SK-N-SH treated with all-trans-retinoic acid at 6 μM for 48 hours (cell line): ENCODE results near the gene KCNS1.
A peak's percentile ranks its signal among the peaks of the same experiment; 100 is the strongest.

ENCODE experiments used
- ATAC-seq: fragments of 200-7000 bp; cut with Tn5 transposase; 3 replicates; pipeline ENCODE4 v1.9.1; 2020; ENCODE audit warnings: mild to moderate bottlenecking, moderate library complexity
- ARNTL ChIP-seq: fragments of 450-650 bp; formaldehyde crosslinking; IDR thresholded peaks from 2 replicates; pipeline ENCODE4 v1.5.0; 2020; ENCODE audit warnings: low read depth, mild to moderate bottlenecking, moderate library complexity, borderline replicate concordance
- BACH2 ChIP-seq: fragments of 250-450 bp; sonication (Bioruptor Pico); IDR thresholded peaks from 2 replicates; pipeline ENCODE4 v1.9.0; 2021; ENCODE audit warnings: mild to moderate bottlenecking, borderline replicate concordance
- ESRRG ChIP-seq: fragments of 250-450 bp; sonication (Bioruptor Pico); IDR thresholded peaks from 2 replicates; pipeline ENCODE4 v1.6.1; 2021; ENCODE audit warnings: mild to moderate bottlenecking
- GLIS3 ChIP-seq: fragments of 250-450 bp; sonication (Bioruptor Pico); IDR thresholded peaks from 2 replicates; pipeline ENCODE4 v1.5.0; 2020; ENCODE audit warnings: mild to moderate bottlenecking, moderate library complexity
- ISL1 ChIP-seq: fragments of 250-450 bp; sonication (Bioruptor Pico); IDR thresholded peaks from 2 replicates; pipeline ENCODE4 v2.1.2; 2022; ENCODE audit warnings: mild to moderate bottlenecking, moderate library complexity
- OSR1 ChIP-seq: fragments of 250-450 bp; sonication (Bioruptor Pico); IDR thresholded peaks from 2 replicates; pipeline ENCODE4 v1.8.0; 2022; ENCODE audit warnings: moderate library complexity, mild to moderate bottlenecking, inconsistent platforms
- PPARA ChIP-seq: fragments of 250-450 bp; sonication (Bioruptor Pico); IDR thresholded peaks from 2 replicates; pipeline ENCODE4 v1.5.0; 2020; ENCODE audit warnings: mild to moderate bottlenecking, borderline replicate concordance
- RARB ChIP-seq: fragments of 250-450 bp; sonication (Bioruptor Pico); IDR thresholded peaks from 2 replicates; pipeline ENCODE4 v1.8.0; 2021; ENCODE audit warnings: mild to moderate bottlenecking, moderate library complexity
- SNAI2 ChIP-seq: fragments of 250-450 bp; sonication (Bioruptor Pico); IDR thresholded peaks from 2 replicates; pipeline ENCODE4 v1.5.0; 2020; ENCODE audit warnings: mild to moderate bottlenecking, moderate library complexity
- TCF4 ChIP-seq: fragments of 250-450 bp; sonication (Bioruptor Pico); IDR thresholded peaks from 2 replicates; pipeline ENCODE4 v1.8.0; 2021; ENCODE audit warnings: mild to moderate bottlenecking, moderate library complexity, borderline replicate concordance
- TOX ChIP-seq: fragments of 250-450 bp; sonication (Bioruptor Pico); IDR thresholded peaks from 2 replicates; pipeline ENCODE4 v1.8.0; 2021; ENCODE audit warnings: mild to moderate bottlenecking, moderate library complexity, borderline replicate concordance
- ZC3H10 ChIP-seq: fragments of 250-450 bp; sonication (Bioruptor Pico); IDR thresholded peaks from 2 replicates; pipeline ENCODE4 v1.5.1; 2021; ENCODE audit warnings: mild to moderate bottlenecking, moderate library complexity
- ZFP3 ChIP-seq: fragments of 250-450 bp; sonication (Bioruptor Pico); IDR thresholded peaks from 2 replicates; pipeline ENCODE4 v1.5.0; 2020; ENCODE audit warnings: mild to moderate bottlenecking, moderate library complexity
- ZFP30 ChIP-seq: fragments of 450-650 bp; formaldehyde crosslinking; IDR thresholded peaks from 2 replicates; pipeline ENCODE4 v1.5.0; 2022; ENCODE audit warnings: mild to moderate bottlenecking, moderate library complexity
- ZNF565 ChIP-seq: fragments of 450-650 bp; formaldehyde crosslinking; conservative IDR thresholded peaks from 2 replicates; pipeline ENCODE4 v1.5.0; 2020; ENCODE audit warnings: low read depth, mild to moderate bottlenecking, moderate library complexity
- ZNF70 ChIP-seq: fragments of 450-650 bp; formaldehyde crosslinking; IDR thresholded peaks from 2 replicates; pipeline ENCODE4 v1.5.0; 2020; ENCODE audit warnings: mild to moderate bottlenecking, moderate library complexity
- ZNF8 ChIP-seq: fragments of 450-650 bp; formaldehyde crosslinking; IDR thresholded peaks from 2 replicates; pipeline ENCODE4 v1.5.0; 2020; ENCODE audit warnings: mild to moderate bottlenecking, moderate library complexity
- TF ChIP-seq, protein P1 (sequence below): fragments of 250-450 bp; sonication (Bioruptor Pico); IDR thresholded peaks from 2 replicates; pipeline ENCODE4 v1.5.0; 2020; ENCODE audit warnings: mild to moderate bottlenecking, moderate library complexity
- TF ChIP-seq, protein P2 (sequence below): fragments of 250-450 bp; sonication (Bioruptor Pico); IDR thresholded peaks from 2 replicates; pipeline ENCODE4 v1.8.0; 2021; ENCODE audit warnings: low read depth, mild to moderate bottlenecking, moderate library complexity, borderline replicate concordance
- TF ChIP-seq, protein P3 (sequence below): fragments of 250-450 bp; sonication (Bioruptor Pico); IDR thresholded peaks from 2 replicates; pipeline ENCODE4 v1.5.1; 2021; ENCODE audit warnings: mild to moderate bottlenecking, moderate library complexity
- TF ChIP-seq, protein P4 (sequence below): fragments of 250-450 bp; sonication (Bioruptor Pico); IDR thresholded peaks from 2 replicates; pipeline ENCODE4 v1.5.1; 2020; ENCODE audit warnings: low read depth, mild to moderate bottlenecking, moderate library complexity
- TF ChIP-seq, protein P5 (sequence below): fragments of 250-450 bp; sonication (Bioruptor Pico); IDR thresholded peaks from 2 replicates; pipeline ENCODE4 v1.8.0; 2020; ENCODE audit warnings: mild to moderate bottlenecking, moderate library complexity, borderline replicate concordance

The KCNS1 gene

DNA sequence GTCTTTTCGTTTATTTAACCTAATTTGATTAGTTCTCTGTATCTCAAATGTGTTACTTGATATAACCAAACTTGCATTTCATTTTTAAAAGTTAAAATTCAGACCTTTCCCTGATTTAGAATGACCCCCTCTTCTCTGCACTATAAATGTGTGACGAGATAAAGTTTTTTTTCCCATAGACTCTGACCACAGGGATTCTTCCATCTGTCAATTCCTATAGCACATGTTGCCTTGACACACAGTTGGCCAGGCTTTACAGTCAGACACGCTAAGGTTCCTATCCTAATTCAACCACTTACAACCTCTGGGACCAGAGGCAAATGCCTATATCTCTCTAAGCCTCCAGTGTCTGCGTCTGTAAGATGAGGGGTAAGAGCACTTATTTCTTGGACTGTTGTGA is 40.6 kb downstream of the KCNS1 start:
- peak; percentile 33 for ATAC-seq
- TF ChIP-seq, protein P1, sequence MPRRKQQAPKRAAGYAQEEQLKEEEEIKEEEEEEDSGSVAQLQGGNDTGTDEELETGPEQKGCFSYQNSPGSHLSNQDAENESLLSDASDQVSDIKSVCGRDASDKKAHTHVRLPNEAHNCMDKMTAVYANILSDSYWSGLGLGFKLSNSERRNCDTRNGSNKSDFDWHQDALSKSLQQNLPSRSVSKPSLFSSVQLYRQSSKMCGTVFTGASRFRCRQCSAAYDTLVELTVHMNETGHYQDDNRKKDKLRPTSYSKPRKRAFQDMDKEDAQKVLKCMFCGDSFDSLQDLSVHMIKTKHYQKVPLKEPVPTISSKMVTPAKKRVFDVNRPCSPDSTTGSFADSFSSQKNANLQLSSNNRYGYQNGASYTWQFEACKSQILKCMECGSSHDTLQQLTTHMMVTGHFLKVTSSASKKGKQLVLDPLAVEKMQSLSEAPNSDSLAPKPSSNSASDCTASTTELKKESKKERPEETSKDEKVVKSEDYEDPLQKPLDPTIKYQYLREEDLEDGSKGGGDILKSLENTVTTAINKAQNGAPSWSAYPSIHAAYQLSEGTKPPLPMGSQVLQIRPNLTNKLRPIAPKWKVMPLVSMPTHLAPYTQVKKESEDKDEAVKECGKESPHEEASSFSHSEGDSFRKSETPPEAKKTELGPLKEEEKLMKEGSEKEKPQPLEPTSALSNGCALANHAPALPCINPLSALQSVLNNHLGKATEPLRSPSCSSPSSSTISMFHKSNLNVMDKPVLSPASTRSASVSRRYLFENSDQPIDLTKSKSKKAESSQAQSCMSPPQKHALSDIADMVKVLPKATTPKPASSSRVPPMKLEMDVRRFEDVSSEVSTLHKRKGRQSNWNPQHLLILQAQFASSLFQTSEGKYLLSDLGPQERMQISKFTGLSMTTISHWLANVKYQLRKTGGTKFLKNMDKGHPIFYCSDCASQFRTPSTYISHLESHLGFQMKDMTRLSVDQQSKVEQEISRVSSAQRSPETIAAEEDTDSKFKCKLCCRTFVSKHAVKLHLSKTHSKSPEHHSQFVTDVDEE, result no peak
- TF ChIP-seq ARNTL (CRISPR knock-in tag) (no peak), OSR1 (CRISPR knock-in tag) (no peak), ZNF8 (CRISPR knock-in tag) (no peak), TOX (CRISPR knock-in tag) (no peak), ZC3H10 (CRISPR knock-in tag) (no peak), ZNF565 (CRISPR knock-in tag) (no peak), TCF4 (no peak), ISL1 (CRISPR knock-in tag) (no peak), BACH2 (CRISPR knock-in tag) (no peak), SNAI2 (CRISPR knock-in tag) (no peak), PPARA (no peak), RARB (no peak), GLIS3 (CRISPR knock-in tag) (no peak), ZNF70 (CRISPR knock-in tag) (no peak), ESRRG (CRISPR knock-in tag) (no peak)
- TF ChIP-seq, protein P2, sequence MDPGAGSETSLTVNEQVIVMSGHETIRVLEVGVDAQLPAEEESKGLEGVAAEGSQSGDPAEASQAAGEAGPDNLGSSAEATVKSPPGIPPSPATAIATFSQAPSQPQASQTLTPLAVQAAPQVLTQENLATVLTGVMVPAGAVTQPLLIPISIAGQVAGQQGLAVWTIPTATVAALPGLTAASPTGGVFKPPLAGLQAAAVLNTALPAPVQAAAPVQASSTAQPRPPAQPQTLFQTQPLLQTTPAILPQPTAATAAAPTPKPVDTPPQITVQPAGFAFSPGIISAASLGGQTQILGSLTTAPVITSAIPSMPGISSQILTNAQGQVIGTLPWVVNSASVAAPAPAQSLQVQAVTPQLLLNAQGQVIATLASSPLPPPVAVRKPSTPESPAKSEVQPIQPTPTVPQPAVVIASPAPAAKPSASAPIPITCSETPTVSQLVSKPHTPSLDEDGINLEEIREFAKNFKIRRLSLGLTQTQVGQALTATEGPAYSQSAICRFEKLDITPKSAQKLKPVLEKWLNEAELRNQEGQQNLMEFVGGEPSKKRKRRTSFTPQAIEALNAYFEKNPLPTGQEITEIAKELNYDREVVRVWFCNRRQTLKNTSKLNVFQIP (CRISPR knock-in tag), result no peak
- TF ChIP-seq, protein P3, sequence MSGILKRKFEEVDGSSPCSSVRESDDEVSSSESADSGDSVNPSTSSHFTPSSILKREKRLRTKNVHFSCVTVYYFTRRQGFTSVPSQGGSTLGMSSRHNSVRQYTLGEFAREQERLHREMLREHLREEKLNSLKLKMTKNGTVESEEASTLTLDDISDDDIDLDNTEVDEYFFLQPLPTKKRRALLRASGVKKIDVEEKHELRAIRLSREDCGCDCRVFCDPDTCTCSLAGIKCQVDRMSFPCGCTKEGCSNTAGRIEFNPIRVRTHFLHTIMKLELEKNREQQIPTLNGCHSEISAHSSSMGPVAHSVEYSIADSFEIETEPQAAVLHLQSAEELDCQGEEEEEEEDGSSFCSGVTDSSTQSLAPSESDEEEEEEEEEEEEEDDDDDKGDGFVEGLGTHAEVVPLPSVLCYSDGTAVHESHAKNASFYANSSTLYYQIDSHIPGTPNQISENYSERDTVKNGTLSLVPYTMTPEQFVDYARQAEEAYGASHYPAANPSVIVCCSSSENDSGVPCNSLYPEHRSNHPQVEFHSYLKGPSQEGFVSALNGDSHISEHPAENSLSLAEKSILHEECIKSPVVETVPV (CRISPR knock-in tag), result no peak
- TF ChIP-seq, protein P4, sequence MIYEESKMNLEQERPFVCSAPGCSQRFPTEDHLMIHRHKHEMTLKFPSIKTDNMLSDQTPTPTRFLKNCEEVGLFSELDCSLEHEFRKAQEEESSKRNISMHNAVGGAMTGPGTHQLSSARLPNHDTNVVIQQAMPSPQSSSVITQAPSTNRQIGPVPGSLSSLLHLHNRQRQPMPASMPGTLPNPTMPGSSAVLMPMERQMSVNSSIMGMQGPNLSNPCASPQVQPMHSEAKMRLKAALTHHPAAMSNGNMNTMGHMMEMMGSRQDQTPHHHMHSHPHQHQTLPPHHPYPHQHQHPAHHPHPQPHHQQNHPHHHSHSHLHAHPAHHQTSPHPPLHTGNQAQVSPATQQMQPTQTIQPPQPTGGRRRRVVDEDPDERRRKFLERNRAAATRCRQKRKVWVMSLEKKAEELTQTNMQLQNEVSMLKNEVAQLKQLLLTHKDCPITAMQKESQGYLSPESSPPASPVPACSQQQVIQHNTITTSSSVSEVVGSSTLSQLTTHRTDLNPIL (CRISPR knock-in tag), result no peak

DNA sequence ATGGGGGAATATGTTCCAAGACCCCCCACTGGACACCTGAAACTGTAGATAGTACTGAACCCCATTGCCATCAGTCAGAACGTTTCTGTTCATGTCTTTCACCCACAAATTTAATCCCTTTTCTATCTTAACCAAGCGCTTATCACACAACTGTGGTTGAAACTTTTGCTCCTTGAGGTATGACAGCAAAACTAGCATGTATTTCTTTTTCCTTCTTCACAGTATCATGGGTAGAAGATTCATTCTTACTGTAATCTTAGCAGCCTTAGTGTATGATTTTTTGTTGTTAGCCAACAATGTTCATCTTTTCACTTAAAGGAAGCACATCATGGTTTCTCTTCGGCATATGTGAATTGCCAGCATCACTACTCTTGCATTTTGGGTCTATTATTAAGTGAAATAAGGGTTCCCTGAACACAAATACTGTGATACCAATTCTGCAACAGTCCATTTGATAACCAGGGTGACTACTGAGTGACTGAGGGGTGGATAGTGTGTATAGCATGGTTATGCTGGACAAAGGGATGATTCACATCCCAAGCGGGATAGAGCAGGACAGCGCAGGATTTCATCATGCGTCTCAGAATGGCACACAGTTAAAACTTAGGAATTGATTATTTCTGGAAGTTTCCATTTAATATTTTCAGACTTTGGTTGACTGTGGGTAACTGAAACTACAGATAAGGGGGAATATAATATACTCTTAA is 41.8 kb downstream of the KCNS1 start:
- TF ChIP-seq BACH2 (CRISPR knock-in tag) (no peak), ZFP3 (CRISPR knock-in tag) (no peak), ZNF70 (CRISPR knock-in tag) (no peak), ISL1 (CRISPR knock-in tag) (no peak), RARB (no peak), ESRRG (CRISPR knock-in tag) (no peak), GLIS3 (CRISPR knock-in tag) (no peak), ZFP30 (no peak), TOX (CRISPR knock-in tag) (no peak), TCF4 (no peak), SNAI2 (CRISPR knock-in tag) (no peak), ZC3H10 (CRISPR knock-in tag) (no peak)
- TF ChIP-seq, protein P1, result no peak
- TF ChIP-seq, protein P5, sequence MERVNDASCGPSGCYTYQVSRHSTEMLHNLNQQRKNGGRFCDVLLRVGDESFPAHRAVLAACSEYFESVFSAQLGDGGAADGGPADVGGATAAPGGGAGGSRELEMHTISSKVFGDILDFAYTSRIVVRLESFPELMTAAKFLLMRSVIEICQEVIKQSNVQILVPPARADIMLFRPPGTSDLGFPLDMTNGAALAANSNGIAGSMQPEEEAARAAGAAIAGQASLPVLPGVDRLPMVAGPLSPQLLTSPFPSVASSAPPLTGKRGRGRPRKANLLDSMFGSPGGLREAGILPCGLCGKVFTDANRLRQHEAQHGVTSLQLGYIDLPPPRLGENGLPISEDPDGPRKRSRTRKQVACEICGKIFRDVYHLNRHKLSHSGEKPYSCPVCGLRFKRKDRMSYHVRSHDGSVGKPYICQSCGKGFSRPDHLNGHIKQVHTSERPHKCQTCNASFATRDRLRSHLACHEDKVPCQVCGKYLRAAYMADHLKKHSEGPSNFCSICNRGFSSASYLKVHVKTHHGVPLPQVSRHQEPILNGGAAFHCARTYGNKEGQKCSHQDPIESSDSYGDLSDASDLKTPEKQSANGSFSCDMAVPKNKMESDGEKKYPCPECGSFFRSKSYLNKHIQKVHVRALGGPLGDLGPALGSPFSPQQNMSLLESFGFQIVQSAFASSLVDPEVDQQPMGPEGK (CRISPR knock-in tag), result no peak
- TF ChIP-seq, protein P2 (CRISPR knock-in tag), result no peak
- TF ChIP-seq, protein P4 (CRISPR knock-in tag), result no peak
- peak; percentile 29; the same call in 2 of the 3 replicates for ATAC-seq
